Trophoblast cell (in vitro differentiated cells and primary cell): ENCODE data around the gene CD300C.

ENCODE experiments used
- DNase-seq, 2 donors: peaks; one replicate each; pipeline ENCODE4 v3.0.0-alpha.2; 2016
- H2AFZ ChIP-seq: 2 replicates; pipeline ENCODE4 v1.6.1; 2013; ENCODE audit warnings: low read length, moderate library complexity, mild to moderate bottlenecking; ENCODE audit not compliant: insufficient read depth, poor library complexity
- H2AK5ac ChIP-seq: 2 replicates; pipeline ENCODE4 v1.6.1; 2013; ENCODE audit warnings: mild to moderate bottlenecking, low read length
- H2BK120ac ChIP-seq: 2 replicates; pipeline ENCODE4 v1.6.1; 2013; ENCODE audit warnings: low read length, mild to moderate bottlenecking, moderate library complexity; ENCODE audit not compliant: insufficient read depth, poor library complexity
- H2BK12ac ChIP-seq: 2 replicates; pipeline ENCODE4 v1.6.1; 2013; ENCODE audit warnings: mild to moderate bottlenecking, low read length, moderate library complexity
- H2BK5ac ChIP-seq: 2 replicates; pipeline ENCODE4 v1.6.1; 2013; ENCODE audit warnings: low read length, low read depth, moderate library complexity, mild to moderate bottlenecking; ENCODE audit not compliant: poor library complexity
- H3K14ac ChIP-seq: 2 replicates; pipeline ENCODE4 v1.6.1; 2013; ENCODE audit warnings: mild to moderate bottlenecking, low read length
- H3K18ac ChIP-seq: 2 replicates; pipeline ENCODE4 v1.6.1; 2013; ENCODE audit warnings: mild to moderate bottlenecking, low read length
- H3K23ac ChIP-seq: 2 replicates; pipeline ENCODE4 v1.6.1; 2013; ENCODE audit warnings: low read length
- H3K27ac ChIP-seq: 2 replicates; pipeline ENCODE4 v1.5.1; 2013; ENCODE audit warnings: low read depth, mild to moderate bottlenecking, inconsistent platforms, low read length, moderate library complexity
- H3K27me3 ChIP-seq: 2 replicates; pipeline ENCODE4 v1.6.1; 2013; ENCODE audit warnings: inconsistent platforms, mild to moderate bottlenecking, low read length, moderate library complexity; ENCODE audit not compliant: insufficient read depth
- H3K36me3 ChIP-seq, 2 experiments: 1 replicate in 1 of 2; 2 replicates in 1 of 2; pipeline ENCODE4 v1.6.1; 2013; ENCODE audit warnings: low read length in 2 of 2, mild to moderate bottlenecking in 2 of 2, moderate library complexity in 1 of 2; ENCODE audit not compliant: insufficient read depth in 2 of 2, control insufficient read depth in 1 of 2
- H3K4ac ChIP-seq: 2 replicates; pipeline ENCODE4 v1.6.1; 2013; ENCODE audit warnings: low read depth, mild to moderate bottlenecking, low read length, moderate library complexity
- H3K4me1 ChIP-seq, 2 experiments: 1 replicate in 1 of 2; 2 replicates in 1 of 2; pipeline ENCODE4 v1.6.1; 2013; ENCODE audit warnings: low read length in 2 of 2, mild to moderate bottlenecking in 2 of 2, moderate library complexity in 1 of 2; ENCODE audit not compliant: insufficient read depth in 2 of 2, control insufficient read depth in 1 of 2
- H3K4me2 ChIP-seq: 2 replicates; pipeline ENCODE4 v1.6.1; 2013; ENCODE audit warnings: inconsistent platforms, mild to moderate bottlenecking, low read length, moderate library complexity
- H3K4me3 ChIP-seq: 2 replicates; pipeline ENCODE4 v1.5.1; 2013; ENCODE audit warnings: mild to moderate bottlenecking, low read depth, low read length, inconsistent platforms
- H3K79me1 ChIP-seq: one replicate; pipeline ENCODE4 v1.6.1; 2013; ENCODE audit warnings: low read length
- H3K79me2 ChIP-seq: 2 replicates; pipeline ENCODE4 v1.6.1; 2013; ENCODE audit warnings: low read length, mild to moderate bottlenecking; ENCODE audit not compliant: control insufficient read depth, insufficient read depth, poor library complexity
- H3K9ac ChIP-seq: 2 replicates; pipeline ENCODE4 v1.6.1; 2013; ENCODE audit warnings: mild to moderate bottlenecking, low read length
- H3K9me3 ChIP-seq: 2 replicates; pipeline ENCODE4 v1.6.1; 2013; ENCODE audit warnings: low read depth, mild to moderate bottlenecking, control low read depth, inconsistent platforms, low read length; ENCODE audit not compliant: insufficient read depth
- H4K12ac ChIP-seq: 2 replicates; pipeline ENCODE4 v1.6.1; 2013; ENCODE audit warnings: low read depth, mild to moderate bottlenecking, low read length, moderate library complexity
- H4K8ac ChIP-seq: 2 replicates; pipeline ENCODE4 v1.6.1; 2013; ENCODE audit warnings: low read depth, mild to moderate bottlenecking, low read length, moderate library complexity
- H4K91ac ChIP-seq: one replicate; pipeline ENCODE4 v1.6.1; 2013; ENCODE audit warnings: low read depth, mild to moderate bottlenecking, low read length, moderate library complexity
- WGBS: extraction: QIAGEN DNeasy Blood & Tissue Kit; methylation state at CpG from one replicate; pipeline ENCODE4 v1.1.7; 2013; ENCODE audit warnings: missing lambda C conversion rate; ENCODE audit not compliant: insufficient read length, insufficient coverage; ENCODE audit errors: extremely low coverage; 5-methylcytosine and 5-hydroxymethylcytosine counted together

The CD300C gene

GRCh38 chr17:74552037-74552436 is 6.1 kb upstream of the CD300C start:
- Histone ChIP-seq H3K4me1 (no peaks in the 10 kb centered on the region), H2BK120ac (no peak overlapping the region), H4K8ac (no peak overlapping the region), H2AFZ (no peak overlapping the region), H3K4me3 (no peak overlapping the region), H3K4me2 (no peak overlapping the region), H2AK5ac (no peak overlapping the region), H4K91ac (no peak overlapping the region), H3K27ac (no peak overlapping the region), H3K14ac (no peak overlapping the region), H3K9me3 (no peaks in the 10 kb centered on the region), H3K9ac (no peak overlapping the region), H2BK12ac (no peak overlapping the region), H2BK5ac (no peak overlapping the region), H3K23ac (no peak overlapping the region), H3K79me2 (no peaks in the 10 kb centered on the region), H3K4ac (no peak overlapping the region), H3K27me3 (no peaks in the 10 kb centered on the region), H3K36me3 (no peaks in the 10 kb centered on the region), H3K79me1 (no peaks in the 10 kb centered on the region), H4K12ac (no peak overlapping the region), H3K18ac (no peak overlapping the region)
- peak; percentile 52 to 76 for DNase-seq
- no CpG with 5 or more reads among the region's 7 CpGs for WGBS

- H3K79me1 ChIP-seq, result no peaks in the 10 kb centered on the region
- no peak overlapping the region for H3K9ac ChIP-seq
- H2AFZ ChIP-seq, result no peak overlapping the region
- H3K27me3 ChIP-seq, result no peaks in the 10 kb centered on the region
- no peaks in the 10 kb centered on the region for H3K4me1 ChIP-seq
- DNase-seq, result no peak
- WGBS, result no CpG with 5 or more reads among the region's 15 CpGs
- H3K18ac ChIP-seq, result no peak overlapping the region
- no peak overlapping the region for H2BK12ac ChIP-seq
- no peak overlapping the region for H2BK5ac ChIP-seq
- H2AK5ac ChIP-seq, result no peak overlapping the region
- no peak overlapping the region for H4K8ac ChIP-seq
- no peak overlapping the region for H4K91ac ChIP-seq
- H2BK120ac ChIP-seq, result no peak overlapping the region
- H3K4me2 ChIP-seq, result no peak overlapping the region
- no peak overlapping the region for H3K27ac ChIP-seq
- H3K23ac ChIP-seq, result no peak overlapping the region
- H3K36me3 ChIP-seq, result no peaks in the 10 kb centered on the region
- no peak overlapping the region for H3K14ac ChIP-seq
- no peak overlapping the region for H4K12ac ChIP-seq
- no peak overlapping the region for H3K4me3 ChIP-seq
- no peak overlapping the region for H3K4ac ChIP-seq
- H3K79me2 ChIP-seq, result no peaks in the 10 kb centered on the region
- H3K9me3 ChIP-seq, result no peaks in the 10 kb centered on the region
These were observed 4.7 kb upstream of the CD300C start for GRCh38 chr17:74550602-74551001.

- no CpG with 5 or more reads among the region's 7 CpGs for WGBS
- DNase-seq, result no peak
- no peaks in the 10 kb centered on the region for H3K79me1 ChIP-seq
These were observed 3.4 kb upstream of the CD300C start for GRCh38 chr17:74549343-74549742.

GRCh38 chr17:74547736-74548135 is 1.8 kb upstream of the CD300C start:
- H3K79me1 ChIP-seq, result no peaks in the 10 kb centered on the region
- no peak overlapping the region for H2BK5ac ChIP-seq
- H3K9ac ChIP-seq, result no peak overlapping the region
- H3K36me3 ChIP-seq, result no peaks in the 10 kb centered on the region
- H2AFZ ChIP-seq, result no peak overlapping the region
- H3K27me3 ChIP-seq, result no peaks in the 10 kb centered on the region
- no peak overlapping the region for H3K27ac ChIP-seq
- no peak overlapping the region for H3K18ac ChIP-seq
- H3K4ac ChIP-seq, result no peak overlapping the region
- no peak overlapping the region for H2AK5ac ChIP-seq
- H3K79me2 ChIP-seq, result no peaks in the 10 kb centered on the region
- no peak overlapping the region for H3K4me3 ChIP-seq
- DNase-seq, result no peak
- no peak overlapping the region for H3K14ac ChIP-seq
- no peak overlapping the region for H4K12ac ChIP-seq
- no peak overlapping the region for H3K23ac ChIP-seq
- no peak overlapping the region for H2BK12ac ChIP-seq
- H3K9me3 ChIP-seq, result no peaks in the 10 kb centered on the region
- no peaks in the 10 kb centered on the region for H3K4me1 ChIP-seq
- no peak overlapping the region for H4K91ac ChIP-seq
- no peak overlapping the region for H3K4me2 ChIP-seq
- WGBS, result no CpG with 5 or more reads among the region's 3 CpGs
- H2BK120ac ChIP-seq, result no peak overlapping the region
- H4K8ac ChIP-seq, result no peak overlapping the region

More at GRCh38 chr17:74549343-74549742, 3.4 kb upstream of the CD300C start:
- H3K4me3 ChIP-seq, result no peak overlapping the region
- no peaks in the 10 kb centered on the region for H3K9me3 ChIP-seq
- H3K27me3 ChIP-seq, result no peaks in the 10 kb centered on the region
- H3K79me2 ChIP-seq, result no peaks in the 10 kb centered on the region
- H3K4ac ChIP-seq, result no peak overlapping the region
- no peak overlapping the region for H2AK5ac ChIP-seq
- no peak overlapping the region for H3K27ac ChIP-seq
- no peaks in the 10 kb centered on the region for H3K4me1 ChIP-seq
- no peak overlapping the region for H3K9ac ChIP-seq
- no peak overlapping the region for H3K14ac ChIP-seq
- H3K18ac ChIP-seq, result no peak overlapping the region
- H3K36me3 ChIP-seq, result no peaks in the 10 kb centered on the region
- H3K4me2 ChIP-seq, result no peak overlapping the region
- no peak overlapping the region for H3K23ac ChIP-seq
- H2AFZ ChIP-seq, result no peak overlapping the region
- H4K8ac ChIP-seq, result no peak overlapping the region
- no peak overlapping the region for H2BK120ac ChIP-seq
- no peak overlapping the region for H2BK12ac ChIP-seq
- H4K12ac ChIP-seq, result no peak overlapping the region
- no peak overlapping the region for H2BK5ac ChIP-seq
- no peak overlapping the region for H4K91ac ChIP-seq
